HFF-Myc (cell line): ENCODE measurements around the gene BEST4.

Experiments
- DNase-seq: peaks from one replicate; pipeline ENCODE4 v3.0.0-alpha.2; 2011; ENCODE audit warnings: low read depth; ENCODE audit errors: extremely low read depth
- H3K4me3 ChIP-seq: replicated peaks from 2 replicates; pipeline ENCODE4 v1.5.1; 2011; ENCODE audit warnings: low read depth, mild to moderate bottlenecking, control low read depth, low read length
- TF ChIP-seq, protein P1 (sequence below): IDR thresholded peaks from 2 replicates; pipeline ENCODE4 v1.5.1; 2012; ENCODE audit warnings: mild to moderate bottlenecking, low read depth, low read length, control low read depth; ENCODE audit errors: missing control alignments

The BEST4 gene

DNA sequence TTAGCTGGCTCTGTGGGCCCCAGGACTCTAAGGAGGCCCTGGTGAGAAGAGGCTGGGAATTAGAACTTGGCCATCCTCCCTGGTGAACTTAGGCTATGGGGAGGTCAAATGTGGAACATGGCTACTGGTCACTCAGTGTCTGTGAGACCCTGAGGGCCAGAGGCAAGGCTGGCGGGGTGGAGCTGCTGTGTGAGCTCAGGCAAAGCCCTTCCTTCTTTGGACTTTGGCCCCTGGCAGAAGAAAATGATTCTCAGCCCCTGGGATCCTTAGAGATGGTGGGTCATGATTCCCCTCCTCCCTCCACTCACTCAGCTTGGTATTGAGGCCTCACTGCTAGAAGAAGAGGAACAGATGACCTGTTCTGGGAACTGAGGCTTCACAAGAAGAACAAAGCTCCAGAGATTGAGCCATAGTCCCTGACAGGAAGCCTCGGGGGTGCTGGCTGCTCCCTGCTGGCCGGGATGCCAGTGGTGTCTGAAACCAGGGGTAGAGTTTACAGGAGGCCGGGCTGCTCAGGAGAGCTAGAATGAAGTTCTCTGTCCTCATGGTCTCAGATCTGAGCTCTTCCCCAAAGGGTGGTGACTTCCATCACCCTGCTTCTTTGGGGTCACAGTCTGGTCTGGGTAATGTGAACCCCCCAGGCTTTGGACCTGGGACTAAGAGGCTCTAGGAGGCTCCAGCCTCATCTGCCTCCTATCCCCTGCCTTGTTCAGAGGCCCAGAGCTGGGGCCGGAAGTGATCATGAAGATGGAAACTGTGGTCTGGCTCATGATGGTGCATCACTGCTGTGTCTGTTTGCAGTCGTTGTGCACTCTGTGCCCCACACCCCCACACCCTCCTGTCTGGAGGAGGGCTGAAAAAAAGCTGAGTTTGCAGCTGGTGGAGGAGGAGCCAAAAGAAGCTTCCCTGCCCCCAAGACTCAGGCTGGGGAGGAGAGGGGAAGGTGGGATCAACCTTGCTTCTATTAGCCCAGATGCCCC lies 21.3 kb upstream of the BEST4 start:
- TF ChIP-seq, protein P1, sequence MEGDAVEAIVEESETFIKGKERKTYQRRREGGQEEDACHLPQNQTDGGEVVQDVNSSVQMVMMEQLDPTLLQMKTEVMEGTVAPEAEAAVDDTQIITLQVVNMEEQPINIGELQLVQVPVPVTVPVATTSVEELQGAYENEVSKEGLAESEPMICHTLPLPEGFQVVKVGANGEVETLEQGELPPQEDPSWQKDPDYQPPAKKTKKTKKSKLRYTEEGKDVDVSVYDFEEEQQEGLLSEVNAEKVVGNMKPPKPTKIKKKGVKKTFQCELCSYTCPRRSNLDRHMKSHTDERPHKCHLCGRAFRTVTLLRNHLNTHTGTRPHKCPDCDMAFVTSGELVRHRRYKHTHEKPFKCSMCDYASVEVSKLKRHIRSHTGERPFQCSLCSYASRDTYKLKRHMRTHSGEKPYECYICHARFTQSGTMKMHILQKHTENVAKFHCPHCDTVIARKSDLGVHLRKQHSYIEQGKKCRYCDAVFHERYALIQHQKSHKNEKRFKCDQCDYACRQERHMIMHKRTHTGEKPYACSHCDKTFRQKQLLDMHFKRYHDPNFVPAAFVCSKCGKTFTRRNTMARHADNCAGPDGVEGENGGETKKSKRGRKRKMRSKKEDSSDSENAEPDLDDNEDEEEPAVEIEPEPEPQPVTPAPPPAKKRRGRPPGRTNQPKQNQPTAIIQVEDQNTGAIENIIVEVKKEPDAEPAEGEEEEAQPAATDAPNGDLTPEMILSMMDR, result no peak
- no peak for DNase-seq
- H3K4me3 ChIP-seq, result peak overlapping the region; percentile 49

DNA sequence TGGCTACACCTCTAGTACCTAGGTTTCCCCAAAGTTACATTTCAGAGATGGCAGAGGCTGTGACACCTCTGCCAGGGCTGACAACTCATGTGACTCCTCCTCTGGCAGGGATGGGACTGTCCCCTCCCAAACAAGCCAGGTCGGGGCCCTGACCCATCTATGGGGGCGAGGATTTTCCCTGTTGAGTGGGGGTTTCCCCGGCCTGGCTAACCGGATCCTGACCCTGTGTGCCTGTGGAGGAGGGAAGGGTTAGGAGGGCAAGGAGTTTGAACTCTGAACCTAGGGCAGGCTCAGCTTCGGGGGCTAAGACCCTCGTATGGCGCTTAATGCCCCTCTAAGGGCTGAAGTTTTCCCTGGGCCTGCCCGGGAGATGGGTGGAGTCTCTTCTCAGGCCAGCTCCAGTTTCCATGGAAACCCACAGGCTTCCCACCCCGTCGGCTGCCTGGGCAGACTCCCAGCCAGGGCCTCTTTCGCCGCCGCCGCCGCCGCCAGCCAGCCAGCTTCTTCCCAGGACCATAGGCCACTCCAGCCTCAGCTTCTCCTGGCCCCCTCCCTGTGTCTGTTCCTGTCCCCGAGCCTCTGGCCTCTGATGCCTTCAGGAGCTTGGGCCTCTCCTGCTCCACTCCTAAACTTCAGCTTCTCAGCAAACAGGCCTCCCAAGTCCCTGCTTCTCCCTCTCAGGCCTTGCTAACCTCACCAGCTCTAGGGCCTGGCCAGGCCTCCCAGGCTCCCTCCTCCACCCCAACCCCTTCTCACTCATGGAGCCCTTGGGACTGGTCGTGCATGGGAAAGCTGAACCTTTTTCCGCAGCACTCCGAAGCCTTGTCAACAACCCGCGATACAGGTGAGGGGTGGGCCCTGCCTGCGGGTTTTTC lies 20.3 kb upstream of the BEST4 start, which contains the start of gene BTBD19:
TSS of gene BTBD19 (plus strand) at position 461 of the 875 bp plus-strand sequence. CDS start at position 759, 298 bp downstream.
- DNase-seq, result no peak
- TF ChIP-seq, protein P1, result no peak
- peak within 1 kb of the TSS; percentile 49 for H3K4me3 ChIP-seq

DNA sequence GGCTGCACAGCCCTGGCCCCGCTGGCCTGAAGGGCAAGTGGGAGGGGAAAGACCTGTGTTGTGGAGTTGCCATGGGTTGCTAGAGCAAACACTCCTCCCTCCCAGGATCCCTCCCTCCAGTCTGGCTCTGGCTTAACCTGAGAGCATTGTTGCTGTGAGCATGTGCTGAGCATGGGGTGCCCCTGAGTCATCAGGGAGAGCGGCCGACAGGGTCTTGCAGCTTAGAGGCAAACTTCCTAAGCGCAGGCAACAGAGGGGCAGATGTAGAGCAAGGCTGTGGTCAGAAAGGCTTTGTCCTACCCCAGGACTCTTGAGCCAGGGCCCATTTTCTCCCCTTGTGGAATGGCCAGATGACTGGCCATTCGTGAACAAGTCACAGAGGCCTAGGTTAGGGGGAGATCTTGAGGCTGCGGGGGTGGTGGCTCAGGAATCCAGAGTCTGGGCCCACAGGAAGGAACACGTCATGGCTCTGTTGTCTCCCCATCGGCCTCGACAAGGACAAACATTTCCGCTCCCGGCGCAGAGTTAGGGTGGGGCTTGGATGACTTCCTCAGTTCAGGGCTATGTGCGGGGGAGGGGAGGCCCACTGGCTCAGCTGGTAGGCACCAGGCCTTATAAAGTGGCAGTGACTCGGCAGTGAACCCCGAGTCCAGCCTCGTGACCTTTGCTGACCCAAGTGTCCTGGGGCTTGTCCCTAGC lies 19.5 kb upstream of the BEST4 start:
- TF ChIP-seq, protein P1, result no peak
- H3K4me3 ChIP-seq, result peak overlapping the region; percentile 49
- peak; percentile 100 for DNase-seq

DNA sequence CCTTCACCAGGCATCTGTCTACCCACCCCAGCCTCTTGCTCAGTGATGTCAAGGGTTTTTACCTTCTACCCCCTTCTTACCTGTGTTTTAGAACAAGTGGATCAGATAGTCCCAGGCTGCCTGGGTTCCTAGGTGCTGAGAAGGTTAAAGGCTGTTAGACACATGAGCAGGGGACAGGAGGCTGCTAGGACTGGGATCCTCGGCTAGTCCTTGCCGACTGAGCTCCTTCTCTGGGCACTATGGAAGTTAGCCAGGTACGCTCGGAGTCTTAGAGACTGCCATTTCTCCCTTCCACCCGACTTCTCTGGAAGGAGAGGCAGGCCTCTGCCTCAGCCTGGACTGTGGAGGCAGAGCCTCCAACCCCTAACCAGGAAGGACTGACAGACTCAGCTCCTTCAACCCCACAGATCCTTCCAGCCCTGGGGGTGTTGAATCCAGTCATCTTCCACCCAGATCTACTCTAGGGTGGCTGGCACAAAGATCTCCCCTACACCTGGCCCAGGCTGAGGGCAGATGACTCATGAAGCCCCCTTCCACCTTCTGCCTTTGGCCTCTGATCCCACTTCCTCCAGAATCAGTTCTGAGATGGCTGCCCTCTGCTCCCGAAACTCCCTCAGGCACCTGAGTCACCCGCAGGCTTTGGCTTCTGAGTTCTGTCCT lies 18.9 kb upstream of the BEST4 start, which contains the start of gene DYNLT4:
TSS of gene DYNLT4 (minus strand) at position 648 of the 660 bp plus-strand sequence. CDS start 683 bp downstream, outside the sequence.
- no peak for DNase-seq
- TF ChIP-seq, protein P1, result no peak
- H3K4me3 ChIP-seq, result peak within 1 kb of the TSS; percentile 49

DNA sequence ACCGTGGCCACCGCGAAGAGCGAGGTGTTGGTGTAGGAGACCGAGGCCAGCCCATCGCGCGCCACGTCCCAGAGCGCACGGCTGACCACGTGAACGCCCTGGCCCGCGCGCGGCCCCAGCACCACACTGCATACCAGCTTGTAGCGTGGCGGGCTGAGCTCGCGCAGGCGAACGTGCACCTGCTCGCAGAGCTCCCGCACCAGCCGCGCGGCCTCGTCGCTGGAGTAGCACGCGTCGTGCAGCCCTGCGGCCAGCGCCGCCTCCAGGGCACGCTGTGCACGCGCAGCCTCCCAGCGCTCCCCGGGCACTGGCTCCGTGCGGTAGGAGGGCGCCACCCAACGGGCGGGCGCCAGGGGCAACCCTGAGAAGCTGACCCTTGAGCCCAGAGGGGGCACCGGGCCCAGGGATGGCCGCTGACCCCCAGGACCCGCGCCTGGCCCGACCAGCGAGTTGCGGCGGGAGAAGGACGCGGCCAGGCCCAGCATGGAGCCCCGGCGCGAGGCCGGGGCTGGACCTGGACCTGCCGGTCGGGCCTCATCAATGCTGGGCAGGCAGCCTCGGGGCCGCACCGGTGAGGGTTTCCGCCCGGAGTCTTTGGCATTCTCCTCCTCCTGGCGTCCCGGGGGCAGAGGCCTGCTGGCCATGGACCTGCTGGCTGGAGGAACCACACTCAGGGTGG lies 18.2 kb upstream of the BEST4 start:
- TF ChIP-seq, protein P1, result no peak
- DNase-seq, result no peak
- H3K4me3 ChIP-seq, result no peak overlapping the region
